SK-N-SH (cell line): Measurements from ENCODE around the gene FEZF2. TPM values are rescaled to one million over a fixed set of nuclear protein-coding genes. Genes with fewer than 3 reads are reported as not detected.

Experiments used
- CTCF ChIA-PET: fragments of 300-600, 350-600 bp; formaldehyde crosslinking; extraction: SDS; loops from one replicate; lab custom pipeline; 2021; lab: Yijun Ruan, JAX
- POLR2A ChIA-PET: fragments of 350-600 bp; sonication (Branson Sonifier 250); formaldehyde crosslinking; extraction: SDS; loops from one replicate; lab custom pipeline; 2020; ENCODE audit warnings: antibody characterized with exemption, inconsistent platforms; lab: Yijun Ruan, JAX
- DNase-seq: peaks from one replicate; pipeline ENCODE4 v3.0.0; 2012
- H2AFZ ChIP-seq: fragments of 200-600 bp; sonication (generic); 2 replicates; pipeline ENCODE4 v1.8.1; 2016; ENCODE audit warnings: antibody characterized with exemption, mild to moderate bottlenecking, low read depth
- H3F3A ChIP-seq: fragments of 200-600 bp; sonication (generic); replicated peaks from 2 replicates; pipeline ENCODE3; 2016; ENCODE audit warnings: antibody characterized with exemption, mild to moderate bottlenecking; ENCODE audit not compliant: insufficient read depth
- H3K27ac ChIP-seq, 2 experiments: fragments of 200-500 bp in 1 of 2; fragments of 200-600 bp in 1 of 2; sonication (Bioruptor generic) in 1 of 2; sonication (generic), shearing (Covaris generic) in 1 of 2; 2 replicates each; pipeline versions ENCODE4 v1.5.1 to v1.6.1; 2014 to 2016; ENCODE audit warnings: low read depth in 2 of 2, inconsistent platforms in 1 of 2, low read length in 1 of 2, mild to moderate bottlenecking in 1 of 2, mixed read lengths in 1 of 2
- H3K27me3 ChIP-seq: fragments of 200-600 bp; sonication (generic), shearing (Covaris generic); 2 replicates; pipeline ENCODE4 v1.6.1; 2016; ENCODE audit warnings: mixed run types; ENCODE audit not compliant: insufficient read depth
- H3K36me3 ChIP-seq, 2 experiments: fragments of 200-500 bp in 1 of 2; fragments of 200-600 bp in 1 of 2; sonication (Bioruptor generic) in 1 of 2; sonication (generic) in 1 of 2; replicated peaks in 1 of 2; 2 replicates each; pipeline versions ENCODE3 to v1.5.1; 2014 to 2016; ENCODE audit warnings: low read length in 1 of 2, mild to moderate bottlenecking in 1 of 2; ENCODE audit not compliant: insufficient read depth in 2 of 2, control insufficient read depth in 1 of 2
- H3K4me1 ChIP-seq, 2 experiments: fragments of 200-500 bp in 1 of 2; fragments of 200-600 bp in 1 of 2; sonication (Bioruptor generic) in 1 of 2; sonication (generic), shearing (Covaris generic) in 1 of 2; 2 replicates each; pipeline versions ENCODE4 v1.5.1 to v1.6.1; 2014 to 2016; ENCODE audit warnings: low read depth in 1 of 2, low read length in 1 of 2, mixed run types in 1 of 2; ENCODE audit not compliant: insufficient read depth in 2 of 2, control insufficient read depth in 1 of 2
- H3K4me2 ChIP-seq: fragments of 200-600 bp; sonication (generic), shearing (Covaris generic); 2 replicates; pipeline ENCODE4 v1.6.1; 2017; ENCODE audit warnings: mixed run types
- H3K4me3 ChIP-seq, 2 experiments: fragments of 200-500 bp in 1 of 2; fragments of 200-600 bp in 1 of 2; sonication (Bioruptor generic) in 1 of 2; sonication (generic), shearing (Covaris generic) in 1 of 2; 2 replicates each; pipeline versions ENCODE4 v1.5.1 to v1.8.1; 2014 to 2016; ENCODE audit warnings: low read depth in 2 of 2, inconsistent platforms in 1 of 2, low read length in 1 of 2, mild to moderate bottlenecking in 1 of 2, mixed read lengths in 1 of 2, moderate library complexity in 1 of 2
- H3K79me2 ChIP-seq: fragments of 200-600 bp; sonication (generic); 2 replicates; pipeline ENCODE4 v1.8.1; 2017; ENCODE audit warnings: mild to moderate bottlenecking; ENCODE audit not compliant: insufficient read depth
- H3K9ac ChIP-seq: fragments of 200-600 bp; sonication (generic); 2 replicates; pipeline ENCODE4 v1.6.1; 2017; ENCODE audit warnings: mixed run types
- H3K9me2 ChIP-seq: fragments of 200-600 bp; sonication (generic); 2 replicates; pipeline ENCODE4 v1.6.1; 2017; ENCODE audit warnings: mixed run types
- H3K9me3 ChIP-seq: fragments of 200-600 bp; sonication (generic); 2 replicates; pipeline ENCODE4 v1.6.1; 2017; ENCODE audit warnings: mixed run types, mild to moderate bottlenecking, moderate library complexity
- H4K20me1 ChIP-seq: fragments of 200-600 bp; sonication (generic); 2 replicates; pipeline ENCODE4 v1.6.1; 2017; ENCODE audit warnings: mild to moderate bottlenecking, mixed run types; ENCODE audit not compliant: insufficient read depth
- CHD2 ChIP-seq: fragments of 150-350 bp; IDR thresholded peaks from 2 replicates; pipeline ENCODE4 v1.6.1; 2018; ENCODE audit warnings: low read length; ENCODE audit not compliant: partially characterized antibody
- EP300 ChIP-seq, 2 experiments: IDR thresholded peaks; 2 replicates each; pipeline versions ENCODE4 v1.4.0 to v1.6.1; 2012; ENCODE audit warnings: borderline replicate concordance in 1 of 2, low read depth in 1 of 2, low read length in 1 of 2
- EZH2phosphoT487 ChIP-seq: fragments of 200-600 bp; sonication (generic); IDR thresholded peaks from 2 replicates; pipeline ENCODE4 v1.6.1; 2017; ENCODE audit warnings: low read depth, mixed run types, mild to moderate bottlenecking, antibody characterized with exemption, moderate library complexity, borderline replicate concordance
- FOXM1 ChIP-seq: IDR thresholded peaks from 2 replicates; pipeline ENCODE4 v1.4.0; 2012; ENCODE audit warnings: low read depth, mild to moderate bottlenecking
- GABPA ChIP-seq: IDR thresholded peaks from 2 replicates; pipeline ENCODE4 v1.4.0; 2012; ENCODE audit warnings: low read depth, mild to moderate bottlenecking
- GATA2 ChIP-seq: sonication (generic); formaldehyde crosslinking; IDR thresholded peaks from 2 replicates; pipeline ENCODE4 v1.5.0; 2020; ENCODE audit warnings: mild to moderate bottlenecking, missing genetic modification reagents
- MEF2A ChIP-seq: IDR thresholded peaks from 2 replicates; pipeline ENCODE4 v1.4.0; 2012; ENCODE audit warnings: low read depth, borderline replicate concordance
- MXI1 ChIP-seq: IDR thresholded peaks from 2 replicates; pipeline ENCODE4 v1.6.1; 2012; ENCODE audit warnings: mild to moderate bottlenecking, low read depth, low read length, improper control_type of control experiment
- NRF1 ChIP-seq: IDR thresholded peaks from 2 replicates; pipeline ENCODE4 v1.6.1; 2012; ENCODE audit warnings: low read depth, mild to moderate bottlenecking, low read length
- PBX3 ChIP-seq: IDR thresholded peaks from 2 replicates; pipeline ENCODE4; 2012
- RCOR1 ChIP-seq: fragments of 150-350 bp; IDR thresholded peaks from 2 replicates; pipeline ENCODE4 v1.6.1; 2017; ENCODE audit warnings: antibody characterized with exemption, low read length
- RFX5 ChIP-seq: IDR thresholded peaks from 2 replicates; pipeline ENCODE4 v1.6.1; 2012; ENCODE audit warnings: mild to moderate bottlenecking, improper control_type of control experiment, low read length
- RXRA ChIP-seq: IDR thresholded peaks from 2 replicates; pipeline ENCODE4 v1.4.0; 2012; ENCODE audit warnings: low read depth, mild to moderate bottlenecking, borderline replicate concordance
- SIN3A ChIP-seq: IDR thresholded peaks from 2 replicates; pipeline ENCODE4 v1.6.1; 2012; ENCODE audit warnings: low read depth, mild to moderate bottlenecking, low read length, moderate library complexity, borderline replicate concordance
- SMC3 ChIP-seq: IDR thresholded peaks from 2 replicates; pipeline ENCODE4 v1.6.1; 2012; ENCODE audit warnings: low read depth, low read length, improper control_type of control experiment
- TAF1 ChIP-seq: IDR thresholded peaks from 2 replicates; pipeline ENCODE4 v1.6.1; 2012; ENCODE audit warnings: low read depth, mild to moderate bottlenecking, low read length, moderate library complexity, borderline replicate concordance
- TCF12 ChIP-seq: IDR thresholded peaks from 2 replicates; pipeline ENCODE4 v1.4.0; 2012
- YY1 ChIP-seq: IDR thresholded peaks from 2 replicates; pipeline ENCODE4 v1.4.0; 2012; ENCODE audit warnings: low read depth, mild to moderate bottlenecking
- WGBS: methylation state at CpG from one replicate; pipeline ENCODE4 v1.1.6; 2017; ENCODE audit warnings: low lambda C conversion rate; 5-methylcytosine and 5-hydroxymethylcytosine counted together
- polyA plus RNA-seq, 3 experiments: library from polyadenylated mRNA; depleted of rRNA; stranded (reverse); fragments of >200 nt; gene quantifications; 2 replicates each; pipeline ENCODE4 v1.2.3, GENCODE V29; 2012
- TF ChIP-seq, protein P1 (sequence below): fragments of 200-600 bp; sonication (generic); IDR thresholded peaks from 2 replicates; pipeline ENCODE4 v1.6.1; 2017; ENCODE audit warnings: antibody characterized with exemption, mild to moderate bottlenecking, moderate library complexity
- TF ChIP-seq, protein P2 (sequence below): IDR thresholded peaks from 2 replicates; pipeline ENCODE4 v1.4.0; 2012; ENCODE audit warnings: low read depth, borderline replicate concordance
- TF ChIP-seq, protein P3 (sequence below): IDR thresholded peaks from 2 replicates; pipeline ENCODE4 v1.6.1; 2012; ENCODE audit warnings: mild to moderate bottlenecking, low read depth, low read length, moderate library complexity

Gene FEZF2
- polyA plus RNA-seq, 1 of the 3 experiments (the other 2 are of a cell fraction) = not detected

DNA sequence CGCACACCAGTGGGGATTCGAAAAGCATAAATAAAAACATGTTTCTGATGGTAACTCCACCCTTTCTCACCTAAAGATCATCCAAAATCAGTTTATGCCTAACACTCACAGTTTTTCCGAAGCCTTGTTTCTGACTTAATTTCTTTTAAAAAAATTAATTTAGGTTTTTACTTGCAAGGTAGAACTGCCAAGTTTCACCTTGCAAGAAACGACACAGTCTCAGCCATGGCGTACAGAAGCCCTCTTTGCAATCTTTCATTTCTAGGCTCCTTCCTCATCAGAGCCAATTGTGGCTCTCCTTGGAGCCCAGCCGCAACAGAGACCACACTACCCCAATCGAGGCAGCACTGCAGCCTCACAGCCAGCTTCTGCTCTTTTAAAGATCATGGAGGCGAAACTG lies 31.0 kb upstream of the FEZF2 start:
- no peak overlapping the region for H3K4me2 ChIP-seq
- TF ChIP-seq FOXM1 = no peak
- TF ChIP-seq, protein P1, sequence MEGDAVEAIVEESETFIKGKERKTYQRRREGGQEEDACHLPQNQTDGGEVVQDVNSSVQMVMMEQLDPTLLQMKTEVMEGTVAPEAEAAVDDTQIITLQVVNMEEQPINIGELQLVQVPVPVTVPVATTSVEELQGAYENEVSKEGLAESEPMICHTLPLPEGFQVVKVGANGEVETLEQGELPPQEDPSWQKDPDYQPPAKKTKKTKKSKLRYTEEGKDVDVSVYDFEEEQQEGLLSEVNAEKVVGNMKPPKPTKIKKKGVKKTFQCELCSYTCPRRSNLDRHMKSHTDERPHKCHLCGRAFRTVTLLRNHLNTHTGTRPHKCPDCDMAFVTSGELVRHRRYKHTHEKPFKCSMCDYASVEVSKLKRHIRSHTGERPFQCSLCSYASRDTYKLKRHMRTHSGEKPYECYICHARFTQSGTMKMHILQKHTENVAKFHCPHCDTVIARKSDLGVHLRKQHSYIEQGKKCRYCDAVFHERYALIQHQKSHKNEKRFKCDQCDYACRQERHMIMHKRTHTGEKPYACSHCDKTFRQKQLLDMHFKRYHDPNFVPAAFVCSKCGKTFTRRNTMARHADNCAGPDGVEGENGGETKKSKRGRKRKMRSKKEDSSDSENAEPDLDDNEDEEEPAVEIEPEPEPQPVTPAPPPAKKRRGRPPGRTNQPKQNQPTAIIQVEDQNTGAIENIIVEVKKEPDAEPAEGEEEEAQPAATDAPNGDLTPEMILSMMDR = no peak
- TF ChIP-seq SMC3 = no peak
- TF ChIP-seq EP300 (IDR thresholded peaks at IDR 0.05; ENCODE audit: borderline replicate concordance in 1 of 2, low read depth in 1 of 2, low read length in 1 of 2) = no peak
- no peak for TF ChIP-seq PBX3
- no peaks in the 10 kb centered on the region for H3K4me1 ChIP-seq
- H3K9ac ChIP-seq = no peak overlapping the region
- H3K79me2 ChIP-seq = no peaks in the 10 kb centered on the region
- ChIA-PET CTCF (no interaction called here), POLR2A (no interaction called here)
- no peak overlapping the region for H3K27ac ChIP-seq
- no peaks in the 10 kb centered on the region for H3K9me3 ChIP-seq
- no peaks in the 10 kb centered on the region for H3K9me2 ChIP-seq
- no peaks in the 10 kb centered on the region for H3F3A ChIP-seq
- H3K36me3 ChIP-seq = no peaks in the 10 kb centered on the region
- no peaks in the 10 kb centered on the region for H3K27me3 ChIP-seq
- no peak overlapping the region for H2AFZ ChIP-seq
- WGBS = 74% methylated on average over 8 of the region's 8 CpGs
- no peaks in the 10 kb centered on the region for H4K20me1 ChIP-seq
- H3K4me3 ChIP-seq = no peak overlapping the region
- no peak for DNase-seq

- H3K27me3 ChIP-seq = no peaks in the 10 kb centered on the region
- H3K4me2 ChIP-seq = no peak overlapping the region
- WGBS = 83% methylated on average over 3 of the region's 3 CpGs
- no peaks in the 10 kb centered on the region for H3K79me2 ChIP-seq
- no peaks in the 10 kb centered on the region for H3K9me2 ChIP-seq
- H3K27ac ChIP-seq = no peak overlapping the region
- H3K9ac ChIP-seq = no peak overlapping the region
- H4K20me1 ChIP-seq = no peaks in the 10 kb centered on the region
- H3K4me1 ChIP-seq = no peaks in the 10 kb centered on the region
- no peak overlapping the region for H2AFZ ChIP-seq
- no peaks in the 10 kb centered on the region for H3K36me3 ChIP-seq
- no peak overlapping the region for H3K4me3 ChIP-seq
- ChIA-PET CTCF (no interaction called here), POLR2A (no interaction called here)
- no peaks in the 10 kb centered on the region for H3K9me3 ChIP-seq
- no peak for DNase-seq
- no peaks in the 10 kb centered on the region for H3F3A ChIP-seq
- TF ChIP-seq MXI1 (no peak), PBX3 (no peak), EZH2phosphoT487 (no peak), GATA2 (no peak), RXRA (no peak), GABPA (no peak), RFX5 (no peak), TAF1 (no peak), TCF12 (no peak), CHD2 (no peak), SIN3A (no peak), YY1 (no peak), RCOR1 (no peak), MEF2A (no peak), NRF1 (no peak)
- TF ChIP-seq, protein P2, sequence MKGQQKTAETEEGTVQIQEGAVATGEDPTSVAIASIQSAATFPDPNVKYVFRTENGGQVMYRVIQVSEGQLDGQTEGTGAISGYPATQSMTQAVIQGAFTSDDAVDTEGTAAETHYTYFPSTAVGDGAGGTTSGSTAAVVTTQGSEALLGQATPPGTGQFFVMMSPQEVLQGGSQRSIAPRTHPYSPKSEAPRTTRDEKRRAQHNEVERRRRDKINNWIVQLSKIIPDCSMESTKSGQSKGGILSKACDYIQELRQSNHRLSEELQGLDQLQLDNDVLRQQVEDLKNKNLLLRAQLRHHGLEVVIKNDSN = no peak
- TF ChIP-seq, protein P3, sequence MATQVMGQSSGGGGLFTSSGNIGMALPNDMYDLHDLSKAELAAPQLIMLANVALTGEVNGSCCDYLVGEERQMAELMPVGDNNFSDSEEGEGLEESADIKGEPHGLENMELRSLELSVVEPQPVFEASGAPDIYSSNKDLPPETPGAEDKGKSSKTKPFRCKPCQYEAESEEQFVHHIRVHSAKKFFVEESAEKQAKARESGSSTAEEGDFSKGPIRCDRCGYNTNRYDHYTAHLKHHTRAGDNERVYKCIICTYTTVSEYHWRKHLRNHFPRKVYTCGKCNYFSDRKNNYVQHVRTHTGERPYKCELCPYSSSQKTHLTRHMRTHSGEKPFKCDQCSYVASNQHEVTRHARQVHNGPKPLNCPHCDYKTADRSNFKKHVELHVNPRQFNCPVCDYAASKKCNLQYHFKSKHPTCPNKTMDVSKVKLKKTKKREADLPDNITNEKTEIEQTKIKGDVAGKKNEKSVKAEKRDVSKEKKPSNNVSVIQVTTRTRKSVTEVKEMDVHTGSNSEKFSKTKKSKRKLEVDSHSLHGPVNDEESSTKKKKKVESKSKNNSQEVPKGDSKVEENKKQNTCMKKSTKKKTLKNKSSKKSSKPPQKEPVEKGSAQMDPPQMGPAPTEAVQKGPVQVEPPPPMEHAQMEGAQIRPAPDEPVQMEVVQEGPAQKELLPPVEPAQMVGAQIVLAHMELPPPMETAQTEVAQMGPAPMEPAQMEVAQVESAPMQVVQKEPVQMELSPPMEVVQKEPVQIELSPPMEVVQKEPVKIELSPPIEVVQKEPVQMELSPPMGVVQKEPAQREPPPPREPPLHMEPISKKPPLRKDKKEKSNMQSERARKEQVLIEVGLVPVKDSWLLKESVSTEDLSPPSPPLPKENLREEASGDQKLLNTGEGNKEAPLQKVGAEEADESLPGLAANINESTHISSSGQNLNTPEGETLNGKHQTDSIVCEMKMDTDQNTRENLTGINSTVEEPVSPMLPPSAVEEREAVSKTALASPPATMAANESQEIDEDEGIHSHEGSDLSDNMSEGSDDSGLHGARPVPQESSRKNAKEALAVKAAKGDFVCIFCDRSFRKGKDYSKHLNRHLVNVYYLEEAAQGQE = no peak
Measured at GRCh38 chr3:62403765-62404164, 30.4 kb upstream of the FEZF2 start.
